AG09309 (cell line): ENCODE data around the gene EZH1.
"Not testable (repeated sequence)": the region's sequence is repeated elsewhere in the genome, so short reads cannot be mapped to it uniquely, and the experiment has no call there.

Experiments
- DNase-seq: peaks from one replicate; pipeline ENCODE4 v3.0.0-alpha.2; 2010; ENCODE audit warnings: low read depth
- H3K4me3 ChIP-seq: 2 replicates; pipeline ENCODE4 v1.5.1; 2011; ENCODE audit warnings: mild to moderate bottlenecking, low read depth, low read length, moderate library complexity; ENCODE audit not compliant: control insufficient read depth
- CTCF ChIP-seq: IDR thresholded peaks from 2 replicates; pipeline ENCODE4 v1.5.1; 2011; ENCODE audit warnings: mild to moderate bottlenecking, low read depth, low read length, inconsistent platforms; ENCODE audit not compliant: insufficient read depth, control insufficient read depth; ENCODE audit errors: missing control alignments

The EZH1 gene

GRCh38 chr17:42667088-42667951 is 77.5 kb downstream of the EZH1 start:
- no peak overlapping the region for H3K4me3 ChIP-seq
- DNase-seq = no peak

GRCh38 chr17:42666126-42666525 is 78.7 kb downstream of the EZH1 start:
- not testable (repeated sequence) for DNase-seq, H3K4me3 ChIP-seq

More at GRCh38 chr17:42667088-42667951, 77.5 kb downstream of the EZH1 start:
- no peak for TF ChIP-seq CTCF

- no peak overlapping the region for H3K4me3 ChIP-seq
- no peak for TF ChIP-seq CTCF
- no peak for DNase-seq
These were observed 79.2 kb downstream of the EZH1 start for GRCh38 chr17:42665581-42666001.

- no peak for TF ChIP-seq CTCF
- H3K4me3 ChIP-seq = no peak overlapping the region
- DNase-seq = no peak
These were observed 84.0 kb downstream of the EZH1 start for GRCh38 chr17:42660692-42661345.

GRCh38 chr17:42659932-42660274 is 84.9 kb downstream of the EZH1 start:
- DNase-seq = not testable (repeated sequence)
- peak overlapping the region; percentile 69 for H3K4me3 ChIP-seq

- TF ChIP-seq CTCF = no peak
- H3K4me3 ChIP-seq = peak within 1 kb of the TSS; percentile 69
- no peak for DNase-seq
These were observed 85.5 kb downstream of the EZH1 start, which contains the start of gene TUBG2 for GRCh38 chr17:42659079-42659931. Gene TUBG2, plus strand, starts transcription at chr17:42659284. Its CDS starts 220 bp downstream, at chr17:42659504.

GRCh38 chr17:42657824-42658588 is 86.8 kb downstream of the EZH1 start:
- TF ChIP-seq CTCF = no peak
- H3K4me3 ChIP-seq = no peak overlapping the region

More at GRCh38 chr17:42657824-42658588, 86.8 kb downstream of the EZH1 start:
- no peak for DNase-seq
